ENCODE data around the gene HBB.

HBB gene

GRCh38 chr11:5238486-5238885, 11.6 kb upstream of the HBB start:
- Histone ChIP-seq H3K27me3 (ENCODE audit: insufficient read depth, low read length, poor library complexity) (peaks cover 14% of the 10 kb centered on the region), H3K36me3 (ENCODE audit: insufficient read depth, low read length) (no peaks in the 10 kb centered on the region), H3K79me2 (ENCODE audit: insufficient read depth, low read length) (no peaks in the 10 kb centered on the region), H3K9me3 (ENCODE audit: insufficient read depth, low read length, severe bottlenecking) (no peaks in the 10 kb centered on the region), H2AFZ (ENCODE audit: low read depth, low read length) (no peak overlapping the region), H3K4me1 (ENCODE audit: insufficient read depth, low read length) (no peaks in the 10 kb centered on the region), H3K4me3 (ENCODE audit: low read depth in 1 of 2, low read length in 2 of 2) (no peak overlapping the region), H3K4me2 (ENCODE audit: insufficient read depth, low read length) (no peak overlapping the region), H3K9ac (ENCODE audit: low read depth, low read length) (no peak overlapping the region), H4K20me1 (ENCODE audit: insufficient read depth, low read length) (no peaks in the 10 kb centered on the region), H3K27ac (ENCODE audit: low read length) (no peak overlapping the region)
- no peak for TF ChIP-seq CTCF (IDR thresholded peaks at IDR 0.05; ENCODE audit: borderline replicate concordance, extremely low read depth, low read length, poor library complexity, severe bottlenecking)
- TF ChIP-seq EZH2 (IDR thresholded peaks at IDR 0.05; ENCODE audit: borderline replicate concordance, low read depth, low read length, severe bottlenecking), result no peak
- ATAC-seq (ENCODE audit: insufficient read depth, low read depth) (no peak), DNase-seq (no peak)

GRCh38 chr11:5237420-5237819, 10.5 kb upstream of the HBB start:
- no peaks in the 10 kb centered on the region for H4K20me1 ChIP-seq (ENCODE audit: insufficient read depth, low read length)
- H3K9ac ChIP-seq (ENCODE audit: low read depth, low read length), result no peak overlapping the region
- no peaks in the 10 kb centered on the region for H3K9me3 ChIP-seq (ENCODE audit: insufficient read depth, low read length, severe bottlenecking)
- no peaks in the 10 kb centered on the region for H3K36me3 ChIP-seq (ENCODE audit: insufficient read depth, low read length)
- H2AFZ ChIP-seq (ENCODE audit: low read depth, low read length), result no peak overlapping the region
- DNase-seq (no peak), ATAC-seq (ENCODE audit: insufficient read depth, low read depth) (no peak)
- H3K4me3 ChIP-seq (ENCODE audit: low read depth in 1 of 2, low read length in 2 of 2), result no peak overlapping the region
- H3K4me2 ChIP-seq (ENCODE audit: insufficient read depth, low read length), result no peak overlapping the region
- H3K4me1 ChIP-seq (ENCODE audit: insufficient read depth, low read length), result no peaks in the 10 kb centered on the region
- TF ChIP-seq CTCF (IDR thresholded peaks at IDR 0.05; ENCODE audit: borderline replicate concordance, extremely low read depth, low read length, poor library complexity, severe bottlenecking) (no peak), EZH2 (IDR thresholded peaks at IDR 0.05; ENCODE audit: borderline replicate concordance, low read depth, low read length, severe bottlenecking) (no peak)
- H3K79me2 ChIP-seq (ENCODE audit: insufficient read depth, low read length), result no peaks in the 10 kb centered on the region
- H3K27me3 ChIP-seq (ENCODE audit: insufficient read depth, low read length, poor library complexity), result peaks cover 10% of the 10 kb centered on the region
- H3K27ac ChIP-seq (ENCODE audit: low read length), result no peak overlapping the region

- Histone ChIP-seq H3K79me2 (ENCODE audit: insufficient read depth, low read length) (no peaks in the 10 kb centered on the region), H3K4me3 (ENCODE audit: low read depth in 1 of 2, low read length in 2 of 2) (no peak overlapping the region), H3K4me2 (ENCODE audit: insufficient read depth, low read length) (no peak overlapping the region), H4K20me1 (ENCODE audit: insufficient read depth, low read length) (no peaks in the 10 kb centered on the region), H3K27me3 (ENCODE audit: insufficient read depth, low read length, poor library complexity) (peaks cover 8% of the 10 kb centered on the region), H3K4me1 (ENCODE audit: insufficient read depth, low read length) (no peaks in the 10 kb centered on the region), H3K27ac (ENCODE audit: low read length) (no peak overlapping the region), H2AFZ (ENCODE audit: low read depth, low read length) (no peak overlapping the region), H3K36me3 (ENCODE audit: insufficient read depth, low read length) (no peaks in the 10 kb centered on the region), H3K9ac (ENCODE audit: low read depth, low read length) (no peak overlapping the region), H3K9me3 (ENCODE audit: insufficient read depth, low read length, severe bottlenecking) (no peaks in the 10 kb centered on the region)
- ATAC-seq (ENCODE audit: insufficient read depth, low read depth), result no peak
- no peak for TF ChIP-seq CTCF (IDR thresholded peaks at IDR 0.05; ENCODE audit: borderline replicate concordance, extremely low read depth, low read length, poor library complexity, severe bottlenecking)
- no peak for TF ChIP-seq EZH2 (IDR thresholded peaks at IDR 0.05; ENCODE audit: borderline replicate concordance, low read depth, low read length, severe bottlenecking)
- no peak for DNase-seq
Measured at GRCh38 chr11:5235364-5236095, 8.7 kb upstream of the HBB start.

All from DND-41 (cell line).